Measurements from ENCODE around the gene SLC45A1. TPM values are rescaled to one million over a fixed set of nuclear protein-coding genes. Genes with fewer than 3 reads are reported as not detected.
"Not testable (repeated sequence)": the region's sequence is repeated elsewhere in the genome, so short reads cannot be mapped to it uniquely, and the experiment has no call there.

Gene SLC45A1
- total RNA-seq, 2 donors from 2014 or later, result 4.4 to 6.0 TPM

DNA sequence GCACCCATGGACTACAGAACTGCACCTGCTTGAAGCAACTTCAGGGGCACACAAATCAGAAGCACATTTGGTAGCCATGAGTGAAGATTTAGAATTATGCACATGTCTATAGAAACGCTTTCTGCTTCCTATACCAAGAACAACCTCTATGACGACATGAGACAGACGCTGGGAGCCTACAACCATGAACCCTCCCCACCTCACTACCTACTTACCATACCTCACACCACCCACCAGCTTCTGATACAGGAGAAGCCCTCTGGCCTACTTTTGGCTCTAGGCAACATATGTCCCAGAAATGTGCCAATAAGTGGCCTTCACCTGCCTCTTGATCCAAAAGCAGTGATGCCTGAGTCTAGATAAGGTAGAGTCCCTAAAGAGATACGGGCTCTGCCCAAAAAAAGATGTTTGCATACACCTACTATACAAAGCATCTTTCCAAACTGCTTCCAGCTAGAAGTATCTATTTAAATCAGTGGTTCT is 58.5 kb downstream of the SLC45A1 start:
- ATAC-seq (ENCODE audit: insufficient number of reproducible peaks, low FRiP score, low read depth) (no peak), DNase-seq (ENCODE audit: low spot score) (no peak)
- TF ChIP-seq, protein P1, sequence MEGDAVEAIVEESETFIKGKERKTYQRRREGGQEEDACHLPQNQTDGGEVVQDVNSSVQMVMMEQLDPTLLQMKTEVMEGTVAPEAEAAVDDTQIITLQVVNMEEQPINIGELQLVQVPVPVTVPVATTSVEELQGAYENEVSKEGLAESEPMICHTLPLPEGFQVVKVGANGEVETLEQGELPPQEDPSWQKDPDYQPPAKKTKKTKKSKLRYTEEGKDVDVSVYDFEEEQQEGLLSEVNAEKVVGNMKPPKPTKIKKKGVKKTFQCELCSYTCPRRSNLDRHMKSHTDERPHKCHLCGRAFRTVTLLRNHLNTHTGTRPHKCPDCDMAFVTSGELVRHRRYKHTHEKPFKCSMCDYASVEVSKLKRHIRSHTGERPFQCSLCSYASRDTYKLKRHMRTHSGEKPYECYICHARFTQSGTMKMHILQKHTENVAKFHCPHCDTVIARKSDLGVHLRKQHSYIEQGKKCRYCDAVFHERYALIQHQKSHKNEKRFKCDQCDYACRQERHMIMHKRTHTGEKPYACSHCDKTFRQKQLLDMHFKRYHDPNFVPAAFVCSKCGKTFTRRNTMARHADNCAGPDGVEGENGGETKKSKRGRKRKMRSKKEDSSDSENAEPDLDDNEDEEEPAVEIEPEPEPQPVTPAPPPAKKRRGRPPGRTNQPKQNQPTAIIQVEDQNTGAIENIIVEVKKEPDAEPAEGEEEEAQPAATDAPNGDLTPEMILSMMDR (IDR thresholded peaks at IDR 0.05), result no peak
- H3K9me3 ChIP-seq, result no peaks in the 10 kb centered on the region
- H3K27ac ChIP-seq, result no peak overlapping the region
- peaks cover 54 to 80% of the 10 kb centered on the region in 2 donors for H3K4me1 ChIP-seq (ENCODE audit: control insufficient read depth in 1 of 2, low read depth in 2 of 2)
- H3K4me3 ChIP-seq, result no peak overlapping the region
- no peaks in the 10 kb centered on the region for H3K36me3 ChIP-seq
- H3K27me3 ChIP-seq (replicated peaks; ENCODE audit: insufficient read depth), result no peaks in the 10 kb centered on the region

DNA sequence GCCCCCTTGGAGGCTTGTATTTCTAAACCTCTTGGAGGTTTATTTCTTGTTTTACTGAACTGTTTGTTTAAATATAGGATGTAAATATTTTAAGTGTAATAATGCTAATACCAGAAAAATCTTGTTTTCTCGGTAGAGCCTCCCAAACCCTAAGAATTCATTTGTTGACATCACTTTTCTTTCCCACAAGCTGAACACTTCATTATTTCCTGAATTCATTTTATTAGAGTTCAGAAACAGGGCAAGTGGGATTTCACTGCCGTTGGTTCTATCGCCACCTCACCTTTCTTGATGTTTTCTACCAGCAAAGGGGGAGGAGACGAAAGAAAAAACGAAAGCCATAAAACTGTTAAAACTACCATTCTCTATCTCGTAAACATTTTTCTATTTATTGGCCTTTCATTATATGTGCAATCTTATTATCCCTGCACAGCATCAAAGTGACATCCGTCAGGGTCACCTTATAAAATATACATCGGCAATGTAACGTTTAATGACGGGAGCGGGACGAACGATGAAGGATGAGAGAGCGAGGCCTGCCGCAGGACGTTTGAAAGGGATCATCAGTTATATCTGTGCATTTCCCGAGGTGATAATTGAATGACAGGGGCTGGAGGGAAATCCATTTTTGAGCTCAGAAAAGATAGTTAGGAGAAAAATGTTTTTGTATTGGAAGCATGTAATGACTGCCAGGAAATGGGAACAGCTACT is 59.5 kb downstream of the SLC45A1 start:
- DNase-seq (ENCODE audit: low spot score) (no peak), ATAC-seq (ENCODE audit: insufficient number of reproducible peaks, low FRiP score, low read depth) (no peak)
- no peak overlapping the region for H3K4me3 ChIP-seq
- H3K9me3 ChIP-seq, result no peaks in the 10 kb centered on the region
- H3K4me1 ChIP-seq (ENCODE audit: control insufficient read depth in 1 of 2, low read depth in 2 of 2), result peaks cover 50 to 80% of the 10 kb centered on the region in 2 donors
- TF ChIP-seq, protein P1 (IDR thresholded peaks at IDR 0.05), result no peak
- H3K36me3 ChIP-seq, result no peaks in the 10 kb centered on the region
- no peaks in the 10 kb centered on the region for H3K27me3 ChIP-seq (replicated peaks; ENCODE audit: insufficient read depth)
- no peak overlapping the region for H3K27ac ChIP-seq

GRCh38 chr1:8378178-8378577 is 60.3 kb downstream of the SLC45A1 start:
- Histone ChIP-seq H3K4me1 (ENCODE audit: control insufficient read depth in 1 of 2, low read depth in 2 of 2) (peaks cover 50 to 80% of the 10 kb centered on the region in 2 donors), H3K4me3 (no peak overlapping the region), H3K36me3 (no peaks in the 10 kb centered on the region), H3K27ac (peak overlapping the region; percentile 35 to 42), H3K27me3 (replicated peaks; ENCODE audit: insufficient read depth) (no peaks in the 10 kb centered on the region), H3K9me3 (no peaks in the 10 kb centered on the region)
- no peak for DNase-seq (ENCODE audit: low spot score)
- TF ChIP-seq, protein P1 (IDR thresholded peaks at IDR 0.05), result no peak
- no peak for ATAC-seq (ENCODE audit: insufficient number of reproducible peaks, low FRiP score, low read depth)

DNA sequence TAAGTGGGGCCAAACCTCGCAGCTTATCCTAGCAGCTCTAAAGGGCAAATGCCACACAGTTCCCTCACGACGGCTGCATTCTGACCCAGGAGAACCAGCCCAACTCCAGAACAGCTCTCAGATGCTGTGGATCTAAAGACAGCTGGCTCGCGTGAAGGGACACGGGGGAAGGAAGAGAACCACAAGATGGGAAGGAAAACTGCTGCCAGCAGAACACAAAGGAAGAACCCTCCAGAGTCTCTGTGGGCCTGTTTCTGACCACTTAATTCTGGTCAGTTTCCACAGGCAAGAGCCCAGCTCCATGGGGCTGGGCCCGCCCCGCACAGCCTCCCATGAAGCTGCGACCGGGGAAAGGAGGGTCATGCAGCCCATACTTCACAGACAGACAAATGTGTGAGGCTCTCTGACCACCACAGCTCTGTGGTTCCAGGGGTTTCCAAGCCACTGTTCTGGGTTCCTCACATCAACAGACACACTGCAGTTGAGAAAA is 61.1 kb downstream of the SLC45A1 start:
- Histone ChIP-seq H3K27me3 (replicated peaks; ENCODE audit: insufficient read depth) (no peaks in the 10 kb centered on the region), H3K4me3 (no peak overlapping the region), H3K27ac (peak overlapping the region; percentile 29 to 35), H3K9me3 (no peaks in the 10 kb centered on the region), H3K36me3 (no peaks in the 10 kb centered on the region), H3K4me1 (ENCODE audit: control insufficient read depth in 1 of 2, low read depth in 2 of 2) (peaks cover 50 to 78% of the 10 kb centered on the region in 2 donors)
- DNase-seq (ENCODE audit: low spot score), result no peak
- TF ChIP-seq, protein P1 (IDR thresholded peaks at IDR 0.05), result no peak
- no peak for ATAC-seq (ENCODE audit: insufficient number of reproducible peaks, low FRiP score, low read depth)

DNA sequence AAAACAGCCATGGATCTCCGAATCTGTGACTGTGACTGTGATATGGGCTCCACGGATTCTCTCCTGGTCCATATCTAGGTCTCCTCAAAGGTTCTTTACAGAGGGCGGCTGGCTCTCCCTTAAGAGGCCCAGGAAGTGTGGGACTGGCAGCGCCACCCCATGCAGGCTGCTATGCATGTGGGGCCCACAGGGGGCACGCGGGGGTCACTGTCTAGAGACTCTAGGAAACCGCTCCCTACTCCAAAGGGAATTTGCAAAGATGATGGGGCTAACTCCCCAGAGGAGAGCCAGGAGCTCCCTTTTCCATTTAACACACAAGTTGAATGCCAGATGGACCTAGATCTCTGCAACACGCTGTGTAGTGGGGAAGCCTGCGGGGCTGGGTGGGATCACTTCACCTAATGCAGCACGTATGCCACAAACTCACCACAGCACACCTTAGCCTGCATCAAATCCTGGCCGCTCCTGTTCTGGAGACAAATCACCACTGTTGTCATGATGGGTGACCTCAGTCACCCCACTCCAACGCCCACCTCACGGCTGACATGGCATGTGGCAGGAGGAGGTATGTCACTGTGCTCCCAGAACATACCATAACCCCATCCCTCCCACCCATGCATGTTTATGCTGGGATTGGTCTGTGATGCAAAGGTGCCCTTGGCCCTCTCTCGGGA is 61.7 kb downstream of the SLC45A1 start:
- Histone ChIP-seq H3K9me3 (no peaks in the 10 kb centered on the region), H3K27me3 (replicated peaks; ENCODE audit: insufficient read depth) (no peaks in the 10 kb centered on the region), H3K36me3 (no peaks in the 10 kb centered on the region), H3K4me1 (ENCODE audit: control insufficient read depth in 1 of 2, low read depth in 2 of 2) (peaks cover 48 to 78% of the 10 kb centered on the region in 2 donors), H3K4me3 (no peak overlapping the region), H3K27ac (peak overlapping the region; percentile 29 to 35)
- DNase-seq (ENCODE audit: low spot score), result no peak
- TF ChIP-seq, protein P1 (IDR thresholded peaks at IDR 0.05), result no peak
- no peak for ATAC-seq (ENCODE audit: insufficient number of reproducible peaks, low FRiP score, low read depth)

- not testable (repeated sequence) for H3K27me3 ChIP-seq (replicated peaks; ENCODE audit: insufficient read depth); H3K27ac ChIP-seq; H3K9me3 ChIP-seq; H3K4me3 ChIP-seq; H3K36me3 ChIP-seq; DNase-seq (ENCODE audit: low spot score); ATAC-seq (ENCODE audit: insufficient number of reproducible peaks, low FRiP score, low read depth)
- peaks cover 45 to 78% of the 10 kb centered on the region in 2 donors for H3K4me1 ChIP-seq (ENCODE audit: control insufficient read depth in 1 of 2, low read depth in 2 of 2)
These were observed 62.4 kb downstream of the SLC45A1 start for GRCh38 chr1:8380310-8380709.
